ENCODE measurements around the gene MLYCD.
A peak's percentile ranks its signal among the peaks of the same experiment; 100 is the strongest.

Gene MLYCD

GRCh38 chr16:83965444-83966152 lies 66.7 kb downstream of the MLYCD start:
- TF ChIP-seq CTCF (IDR thresholded peaks at IDR 0.05; ENCODE audit: control extremely low read depth, extremely low read depth, low read depth, missing control alignments): no peak
- ChIA-PET CTCF (interaction anchor here (0.8 to 3.4 kb wide), 3 partner anchors 12 to 221 kb away, joined by 4 to 11 read pairs (median 4); partner anchors contain the start of genes OSGIN1 and TAF1C), POLR2A (interaction anchor here (0.6 kb wide), 1 partner anchor 966 kb away, joined by 6 read pairs; no protein-coding TSS in a partner anchor)
- DNase-seq (ENCODE audit: extremely low spot score): no peak

GRCh38 chr16:83966153-83966696 lies 67.3 kb downstream of the MLYCD start:
- no peak for DNase-seq (ENCODE audit: extremely low spot score)
- no peak for TF ChIP-seq CTCF (IDR thresholded peaks at IDR 0.05; ENCODE audit: control extremely low read depth, extremely low read depth, low read depth, missing control alignments)
- CTCF ChIA-PET: interaction anchor here (0.8 to 3.4 kb wide), 3 partner anchors 10 to 221 kb away, joined by 4 to 11 read pairs (median 5); partner anchors contain the start of genes OSGIN1 and TAF1C
- POLR2A ChIA-PET: no interaction called here

- no peak for DNase-seq (ENCODE audit: extremely low spot score)
- no peak for TF ChIP-seq CTCF (IDR thresholded peaks at IDR 0.05; ENCODE audit: control extremely low read depth, extremely low read depth, low read depth, missing control alignments)
- CTCF ChIA-PET: interaction anchor here (1.3 to 3.4 kb wide), 2 partner anchors 11 to 220 kb away, joined by 5 to 11 read pairs; partner anchors contain the start of gene TAF1C
These were observed 68.2 kb downstream of the MLYCD start for GRCh38 chr16:83967091-83967490.

GRCh38 chr16:83967838-83968305 lies 69.0 kb downstream of the MLYCD start, which contains the start of gene NECAB2:
Gene NECAB2, plus strand, starts transcription at chr16:83968244. Its CDS starts 405 bp downstream, at chr16:83968649.
- peak; percentile 83 for DNase-seq (ENCODE audit: extremely low spot score)
- peak; percentile 81 for TF ChIP-seq CTCF (IDR thresholded peaks at IDR 0.05; ENCODE audit: control extremely low read depth, extremely low read depth, low read depth, missing control alignments)
- ChIA-PET CTCF (no interaction called here), POLR2A (no interaction called here)

More at GRCh38 chr16:83967091-83967490, 68.2 kb downstream of the MLYCD start:
- POLR2A ChIA-PET: no interaction called here

- no peak for DNase-seq (ENCODE audit: extremely low spot score)
- no peak for TF ChIP-seq CTCF (IDR thresholded peaks at IDR 0.05; ENCODE audit: control extremely low read depth, extremely low read depth, low read depth, missing control alignments)
- ChIA-PET POLR2A (no interaction called here), CTCF (no interaction called here)
These were observed 69.5 kb downstream of the MLYCD start for GRCh38 chr16:83968306-83968851.

GRCh38 chr16:83968891-83969649 lies 70.2 kb downstream of the MLYCD start:
- TF ChIP-seq CTCF (IDR thresholded peaks at IDR 0.05; ENCODE audit: control extremely low read depth, extremely low read depth, low read depth, missing control alignments): no peak
- CTCF ChIA-PET: interaction anchor here (1.1 to 1.8 kb wide), 3 partner anchors 8 to 97 kb away, joined by 3 to 5 read pairs (median 4); partner anchors contain the start of gene OSGIN1
- POLR2A ChIA-PET: no interaction called here
- no peak for DNase-seq (ENCODE audit: extremely low spot score)

All from GM10248 (cell line).